ENCODE results near the gene SPECC1.
"Not testable (repeated sequence)": the region's sequence is repeated elsewhere in the genome, so short reads cannot be mapped to it uniquely, and the experiment has no call there.

GRCh38 chr17:20196286-20196685, 187.1 kb downstream of the SPECC1 start:
- TF ChIP-seq, protein P1, sequence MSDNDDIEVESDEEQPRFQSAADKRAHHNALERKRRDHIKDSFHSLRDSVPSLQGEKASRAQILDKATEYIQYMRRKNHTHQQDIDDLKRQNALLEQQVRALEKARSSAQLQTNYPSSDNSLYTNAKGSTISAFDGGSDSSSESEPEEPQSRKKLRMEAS (IDR thresholded peaks at IDR 0.05) = not testable (repeated sequence)
- not testable (repeated sequence) for TF ChIP-seq CTCF (IDR thresholded peaks at IDR 0.05 in 2 of 3, conservative IDR thresholded peaks at IDR 0.05 in 1 of 3; ENCODE audit: borderline replicate concordance in 1 of 3, insufficient read depth in 1 of 3, low read depth in 2 of 3, low read length in 2 of 3); ZBTB33 (IDR thresholded peaks at IDR 0.05; ENCODE audit: extremely low read depth, insufficient replicate concordance, low read length); YY1 (IDR thresholded peaks at IDR 0.05; ENCODE audit: extremely low read depth, insufficient replicate concordance, low read depth, low read length); ZNF274 (IDR thresholded peaks at IDR 0.05; ENCODE audit: low read depth, low read length); POLR2AphosphoS5 (IDR thresholded peaks at IDR 0.05; ENCODE audit: low read depth, low read length); POLR2A (IDR thresholded peaks at IDR 0.05; ENCODE audit: borderline replicate concordance, extremely low read depth, insufficient read depth, insufficient read length); RAD21 (IDR thresholded peaks at IDR 0.05; ENCODE audit: low read depth); SIN3A (IDR thresholded peaks at IDR 0.05; ENCODE audit: low read depth); EZH2 (IDR thresholded peaks at IDR 0.05); EGR1 (IDR thresholded peaks at IDR 0.05; ENCODE audit: low read depth); ZFX (IDR thresholded peaks at IDR 0.05)
- TF ChIP-seq, protein P2, sequence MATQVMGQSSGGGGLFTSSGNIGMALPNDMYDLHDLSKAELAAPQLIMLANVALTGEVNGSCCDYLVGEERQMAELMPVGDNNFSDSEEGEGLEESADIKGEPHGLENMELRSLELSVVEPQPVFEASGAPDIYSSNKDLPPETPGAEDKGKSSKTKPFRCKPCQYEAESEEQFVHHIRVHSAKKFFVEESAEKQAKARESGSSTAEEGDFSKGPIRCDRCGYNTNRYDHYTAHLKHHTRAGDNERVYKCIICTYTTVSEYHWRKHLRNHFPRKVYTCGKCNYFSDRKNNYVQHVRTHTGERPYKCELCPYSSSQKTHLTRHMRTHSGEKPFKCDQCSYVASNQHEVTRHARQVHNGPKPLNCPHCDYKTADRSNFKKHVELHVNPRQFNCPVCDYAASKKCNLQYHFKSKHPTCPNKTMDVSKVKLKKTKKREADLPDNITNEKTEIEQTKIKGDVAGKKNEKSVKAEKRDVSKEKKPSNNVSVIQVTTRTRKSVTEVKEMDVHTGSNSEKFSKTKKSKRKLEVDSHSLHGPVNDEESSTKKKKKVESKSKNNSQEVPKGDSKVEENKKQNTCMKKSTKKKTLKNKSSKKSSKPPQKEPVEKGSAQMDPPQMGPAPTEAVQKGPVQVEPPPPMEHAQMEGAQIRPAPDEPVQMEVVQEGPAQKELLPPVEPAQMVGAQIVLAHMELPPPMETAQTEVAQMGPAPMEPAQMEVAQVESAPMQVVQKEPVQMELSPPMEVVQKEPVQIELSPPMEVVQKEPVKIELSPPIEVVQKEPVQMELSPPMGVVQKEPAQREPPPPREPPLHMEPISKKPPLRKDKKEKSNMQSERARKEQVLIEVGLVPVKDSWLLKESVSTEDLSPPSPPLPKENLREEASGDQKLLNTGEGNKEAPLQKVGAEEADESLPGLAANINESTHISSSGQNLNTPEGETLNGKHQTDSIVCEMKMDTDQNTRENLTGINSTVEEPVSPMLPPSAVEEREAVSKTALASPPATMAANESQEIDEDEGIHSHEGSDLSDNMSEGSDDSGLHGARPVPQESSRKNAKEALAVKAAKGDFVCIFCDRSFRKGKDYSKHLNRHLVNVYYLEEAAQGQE (IDR thresholded peaks at IDR 0.05; ENCODE audit: low read depth) = not testable (repeated sequence)

All from HCT116 (cell line).